ENCODE data around the gene DYNLT1. TPM values are rescaled to one million over a fixed set of nuclear protein-coding genes. Genes with fewer than 3 reads are reported as not detected.

Gene DYNLT1
- total and polyA plus RNA-seq, 12 donors = 72.4 to 264 (median 126) TPM

DNA sequence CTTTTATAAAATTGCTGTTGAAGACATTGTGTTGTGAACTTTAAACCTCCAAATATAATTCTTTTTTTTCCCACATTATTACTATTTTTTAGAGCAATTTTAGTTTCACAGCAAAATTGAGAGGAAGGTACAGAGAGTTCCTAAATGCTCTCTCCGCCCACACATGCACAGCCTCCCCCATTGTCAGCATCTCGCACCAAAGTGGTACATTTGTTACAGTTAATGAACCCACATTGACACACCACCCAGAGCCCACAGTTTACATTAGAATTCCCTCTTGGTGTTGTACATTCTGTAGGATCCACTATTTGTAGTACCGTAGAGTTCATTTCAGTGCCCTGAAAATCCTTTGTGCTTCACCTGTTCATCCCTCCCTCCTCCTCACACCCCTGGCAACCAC lies 50.9 kb downstream of the DYNLT1 start:
- no peak for DNase-seq
- intact Hi-C loops (cut with DNase I) = no loop called here

DNA sequence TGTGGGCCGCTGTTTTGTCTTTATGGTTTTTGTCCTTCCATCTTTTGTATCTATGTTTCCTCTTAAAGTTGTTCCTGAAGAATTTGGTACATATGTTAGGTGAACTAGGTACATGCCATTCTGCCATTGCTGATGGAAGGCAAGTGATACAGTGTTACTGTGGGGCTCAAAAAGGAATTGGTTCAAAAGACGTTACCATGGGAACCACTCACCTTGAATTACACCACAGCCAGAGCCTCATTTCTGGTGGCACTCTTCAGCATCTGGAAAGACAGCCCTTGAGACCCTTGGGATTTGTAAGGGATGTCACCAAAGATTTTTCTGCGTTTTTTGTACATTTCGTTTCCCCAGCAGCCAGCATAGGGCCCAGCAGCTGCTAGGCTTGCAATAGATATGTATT lies 52.7 kb downstream of the DYNLT1 start:
- intact Hi-C loops (cut with DNase I) = no loop called here
- no peak overlapping the region for H3K4me3 ChIP-seq
- H3K27me3 ChIP-seq = no peaks in the 10 kb centered on the region
- no peak overlapping the region for H3K27ac ChIP-seq
- TF ChIP-seq POLR2A (IDR thresholded peaks at IDR 0.05) = no peak
- TF ChIP-seq, protein P1, sequence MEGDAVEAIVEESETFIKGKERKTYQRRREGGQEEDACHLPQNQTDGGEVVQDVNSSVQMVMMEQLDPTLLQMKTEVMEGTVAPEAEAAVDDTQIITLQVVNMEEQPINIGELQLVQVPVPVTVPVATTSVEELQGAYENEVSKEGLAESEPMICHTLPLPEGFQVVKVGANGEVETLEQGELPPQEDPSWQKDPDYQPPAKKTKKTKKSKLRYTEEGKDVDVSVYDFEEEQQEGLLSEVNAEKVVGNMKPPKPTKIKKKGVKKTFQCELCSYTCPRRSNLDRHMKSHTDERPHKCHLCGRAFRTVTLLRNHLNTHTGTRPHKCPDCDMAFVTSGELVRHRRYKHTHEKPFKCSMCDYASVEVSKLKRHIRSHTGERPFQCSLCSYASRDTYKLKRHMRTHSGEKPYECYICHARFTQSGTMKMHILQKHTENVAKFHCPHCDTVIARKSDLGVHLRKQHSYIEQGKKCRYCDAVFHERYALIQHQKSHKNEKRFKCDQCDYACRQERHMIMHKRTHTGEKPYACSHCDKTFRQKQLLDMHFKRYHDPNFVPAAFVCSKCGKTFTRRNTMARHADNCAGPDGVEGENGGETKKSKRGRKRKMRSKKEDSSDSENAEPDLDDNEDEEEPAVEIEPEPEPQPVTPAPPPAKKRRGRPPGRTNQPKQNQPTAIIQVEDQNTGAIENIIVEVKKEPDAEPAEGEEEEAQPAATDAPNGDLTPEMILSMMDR (IDR thresholded peaks at IDR 0.05) = no peak
- peaks cover 0 to 47% of the 10 kb centered on the region in 2 donors for H3K36me3 ChIP-seq (replicated peaks in 1 of 2)
- peak in 1 of 7 donors; percentile 23 for DNase-seq
- WGBS, 4 donors = 85 to 96% (median 94%) methylated on average over 4 of the region's 4 CpGs
- no peaks in the 10 kb centered on the region for H3K4me1 ChIP-seq (replicated peaks in 1 of 2)
- H3K9me3 ChIP-seq (replicated peaks in 1 of 3) = no peaks in the 10 kb centered on the region

More for the DNA sequence above, 50.9 kb downstream of the DYNLT1 start:
- H3K27ac ChIP-seq = no peak overlapping the region
- no peak for TF ChIP-seq POLR2A (IDR thresholded peaks at IDR 0.05)
- TF ChIP-seq, protein P1 (IDR thresholded peaks at IDR 0.05) = no peak
- no peaks in the 10 kb centered on the region for H3K27me3 ChIP-seq
- no peak overlapping the region for H3K4me3 ChIP-seq
- whole genome bisulfite sequencing, 4 donors = 92 to 96% (median 95%) methylated on average over 3 of the region's 3 CpGs
- H3K9me3 ChIP-seq (replicated peaks in 1 of 3) = no peaks in the 10 kb centered on the region
- peaks cover 0 to 43% of the 10 kb centered on the region in 2 donors for H3K36me3 ChIP-seq (replicated peaks in 1 of 2)
- no peaks in the 10 kb centered on the region for H3K4me1 ChIP-seq (replicated peaks in 1 of 2)

DNA sequence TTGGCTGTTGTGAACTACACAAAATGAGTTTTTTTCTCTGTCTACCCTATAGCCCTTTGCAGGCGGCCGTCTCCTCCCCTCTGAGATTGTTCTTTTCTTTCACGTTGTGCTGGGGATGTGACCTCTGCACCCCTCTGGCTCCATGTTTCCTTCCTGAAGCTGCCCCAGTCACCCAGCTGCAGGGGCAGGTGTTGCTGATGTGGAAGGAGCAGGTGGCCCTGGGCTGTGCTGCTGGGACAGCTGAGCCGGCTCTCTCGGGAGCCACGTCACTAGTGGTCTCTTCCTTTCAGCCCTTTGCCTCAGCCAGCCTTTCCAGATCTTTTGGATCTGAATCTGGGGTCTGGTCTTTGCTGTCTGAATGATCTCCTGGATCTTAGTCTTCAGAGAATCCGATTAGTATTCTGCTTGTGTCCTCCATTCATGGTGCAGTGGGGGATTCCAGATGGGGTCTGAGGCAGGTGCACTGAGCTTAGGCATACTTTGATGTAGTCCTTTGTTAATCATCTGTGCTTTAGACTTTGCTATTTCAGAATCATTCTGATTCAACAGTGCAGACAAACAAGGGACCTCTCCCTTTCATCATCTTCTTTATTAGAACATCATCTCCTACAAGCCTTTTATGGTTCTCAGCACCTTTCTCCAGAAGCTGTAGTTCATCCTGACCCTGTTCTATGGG lies 53.3 kb downstream of the DYNLT1 start:
- Histone ChIP-seq H3K4me3 (no peak overlapping the region), H3K27me3 (no peaks in the 10 kb centered on the region), H3K36me3 (replicated peaks in 1 of 2) (peaks cover 0 to 53% of the 10 kb centered on the region in 2 donors), H3K9me3 (replicated peaks in 1 of 3) (no peaks in the 10 kb centered on the region), H3K4me1 (replicated peaks in 1 of 2) (no peaks in the 10 kb centered on the region), H3K27ac (no peak overlapping the region)
- intact Hi-C loops (cut with DNase I) = no loop called here
- 81 to 86% (median 83%) methylated on average over 7 of the region's 7 CpGs for WGBS, 4 donors
- peak in 1 of 7 donors; percentile 11 for DNase-seq
- TF ChIP-seq, protein P1 (IDR thresholded peaks at IDR 0.05) = no peak
- TF ChIP-seq POLR2A (IDR thresholded peaks at IDR 0.05) = no peak

DNA sequence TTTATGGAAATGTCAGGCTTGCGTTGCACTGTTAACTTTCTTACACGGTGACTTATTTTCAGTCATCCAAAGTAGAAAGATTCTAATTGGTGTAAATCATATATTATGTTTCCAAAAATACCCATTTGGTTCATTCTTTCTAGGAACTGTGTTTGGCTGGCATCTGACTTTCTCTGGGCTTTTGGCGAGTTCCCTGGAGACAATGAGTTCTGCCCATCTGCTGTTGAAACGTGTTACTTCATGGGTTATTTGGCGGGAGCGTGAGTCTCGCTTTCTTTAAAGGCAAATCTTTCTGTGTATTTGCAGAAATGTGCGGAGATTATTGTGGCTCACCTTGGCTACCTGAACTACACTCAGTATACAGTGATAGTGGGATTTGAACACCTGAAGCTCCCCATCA lies 55.2 kb downstream of the DYNLT1 start:
- no peaks in the 10 kb centered on the region for H3K27me3 ChIP-seq
- 92 to 95% (median 93%) methylated on average over 8 of the region's 8 CpGs for WGBS, 4 donors
- no peak overlapping the region for H3K27ac ChIP-seq
- H3K9me3 ChIP-seq (replicated peaks in 1 of 3) = no peaks in the 10 kb centered on the region
- intact Hi-C loops (cut with DNase I) = no loop called here
- H3K36me3 ChIP-seq (replicated peaks in 1 of 2) = peaks cover 0 to 66% of the 10 kb centered on the region in 2 donors
- TF ChIP-seq, protein P1 (IDR thresholded peaks at IDR 0.05) = no peak
- no peak for TF ChIP-seq POLR2A (IDR thresholded peaks at IDR 0.05)
- no peak overlapping the region for H3K4me3 ChIP-seq
- H3K4me1 ChIP-seq (replicated peaks in 1 of 2) = no peaks in the 10 kb centered on the region
- no peak for DNase-seq

Measured in adrenal gland (tissue), 12 donors.